ENCODE results near the gene HERC2. TPM values are rescaled to one million over a fixed set of nuclear protein-coding genes. Genes with fewer than 3 reads are reported as not detected.

HERC2 gene
- total RNA-seq, 1 experiment from 2014 or later: 69.2 TPM

DNA sequence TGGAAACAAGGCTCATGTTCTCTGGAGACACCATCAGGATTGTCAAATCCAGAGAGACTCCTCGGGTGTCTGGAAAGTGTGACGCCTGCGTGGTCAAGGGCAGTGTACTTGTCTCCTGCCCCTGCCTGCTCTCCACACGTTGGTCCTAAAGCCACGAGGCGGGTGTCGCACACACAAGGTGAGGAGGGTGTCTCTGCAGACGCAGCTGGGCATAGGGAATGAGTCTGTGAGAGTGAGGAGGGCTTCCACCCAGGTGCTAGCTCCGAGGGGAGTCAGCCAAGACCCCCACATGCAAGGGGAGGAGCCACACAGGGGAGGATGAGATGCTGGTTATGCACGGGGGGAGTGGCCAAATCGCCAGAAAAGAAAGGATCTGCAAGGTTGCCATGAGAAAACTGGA is 194.9 kb downstream of the HERC2 start:
- no peaks in the 10 kb centered on the region for H3K9me3 Mint-ChIP-seq
- WGBS (ENCODE audit: extremely low coverage, insufficient read length, low lambda C conversion rate): no CpG with 5 or more reads among the region's 11 CpGs
- TF ChIP-seq, protein P1, sequence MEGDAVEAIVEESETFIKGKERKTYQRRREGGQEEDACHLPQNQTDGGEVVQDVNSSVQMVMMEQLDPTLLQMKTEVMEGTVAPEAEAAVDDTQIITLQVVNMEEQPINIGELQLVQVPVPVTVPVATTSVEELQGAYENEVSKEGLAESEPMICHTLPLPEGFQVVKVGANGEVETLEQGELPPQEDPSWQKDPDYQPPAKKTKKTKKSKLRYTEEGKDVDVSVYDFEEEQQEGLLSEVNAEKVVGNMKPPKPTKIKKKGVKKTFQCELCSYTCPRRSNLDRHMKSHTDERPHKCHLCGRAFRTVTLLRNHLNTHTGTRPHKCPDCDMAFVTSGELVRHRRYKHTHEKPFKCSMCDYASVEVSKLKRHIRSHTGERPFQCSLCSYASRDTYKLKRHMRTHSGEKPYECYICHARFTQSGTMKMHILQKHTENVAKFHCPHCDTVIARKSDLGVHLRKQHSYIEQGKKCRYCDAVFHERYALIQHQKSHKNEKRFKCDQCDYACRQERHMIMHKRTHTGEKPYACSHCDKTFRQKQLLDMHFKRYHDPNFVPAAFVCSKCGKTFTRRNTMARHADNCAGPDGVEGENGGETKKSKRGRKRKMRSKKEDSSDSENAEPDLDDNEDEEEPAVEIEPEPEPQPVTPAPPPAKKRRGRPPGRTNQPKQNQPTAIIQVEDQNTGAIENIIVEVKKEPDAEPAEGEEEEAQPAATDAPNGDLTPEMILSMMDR (conservative IDR thresholded peaks at IDR 0.05): no peak

More for the DNA sequence above, 194.9 kb downstream of the HERC2 start:
- Histone ChIP-seq H4K20me1 (ENCODE audit: control insufficient read depth, insufficient read depth, insufficient read length) (no peaks in the 10 kb centered on the region), H3K23me2 (ENCODE audit: insufficient read length, low read depth, low read length, poor library complexity, severe bottlenecking) (no peaks in the 10 kb centered on the region), H3K27me3 (ENCODE audit: insufficient read depth, low read length) (no peaks in the 10 kb centered on the region), H3K9me3 (ENCODE audit: control insufficient read depth, low read depth, low read length) (no peaks in the 10 kb centered on the region), H3K9ac (ENCODE audit: extremely low read depth, insufficient read length, low read length) (no peak overlapping the region), H3K4me2 (ENCODE audit: insufficient read depth, insufficient read length, low read length) (no peak overlapping the region), H3K79me1 (ENCODE audit: insufficient read depth, low read depth, low read length, poor library complexity, severe bottlenecking) (no peaks in the 10 kb centered on the region), H3K23ac (ENCODE audit: insufficient read length, low read depth, low read length) (no peak overlapping the region), H2BK20ac (ENCODE audit: low read depth, low read length, poor library complexity, severe bottlenecking) (no peak overlapping the region), H2BK120ac (ENCODE audit: low read depth, low read length, poor library complexity, severe bottlenecking) (no peak overlapping the region), H3K18ac (ENCODE audit: insufficient read length, low read depth, low read length) (no peak overlapping the region), H3K4me1 (ENCODE audit: insufficient read depth, low read length) (no peaks in the 10 kb centered on the region), H2AFZ (ENCODE audit: low read length) (no peak overlapping the region), H3K56ac (ENCODE audit: insufficient read length, low read depth, low read length) (no peak overlapping the region), H2BK5ac (ENCODE audit: insufficient read length, low read length) (no peak overlapping the region), H4K91ac (ENCODE audit: insufficient read length, low read depth, low read length) (no peak overlapping the region), H4K8ac (replicated peaks; ENCODE audit: insufficient read length, low read depth, low read length) (no peak overlapping the region), H4K5ac (ENCODE audit: insufficient read length, low read depth, low read length) (no peak overlapping the region), H3T11ph (ENCODE audit: low read length) (no peak overlapping the region), H2BK15ac (ENCODE audit: low read depth, low read length) (no peak overlapping the region), H2BK12ac (ENCODE audit: insufficient read length, low read depth, low read length) (no peak overlapping the region), H3K14ac (ENCODE audit: insufficient read depth, low read length) (no peak overlapping the region), H3K4ac (ENCODE audit: low read depth, low read length) (no peak overlapping the region), H2AK5ac (ENCODE audit: insufficient read length, low read length) (no peak overlapping the region), H3K27ac (ENCODE audit: insufficient read length, low read depth, low read length) (no peak overlapping the region), H3K79me2 (ENCODE audit: insufficient read depth, low read length) (no peaks in the 10 kb centered on the region)
- Mint-ChIP-seq H3K27ac (peak overlapping the region in 2 of 3 experiments; percentile 76 to 92; a peak in 4 of 7 replicates), H3K4me1 (no peaks in the 10 kb centered on the region), H3K4me3 (no peak overlapping the region), H3K27me3 (ENCODE audit: low read depth) (no peaks in the 10 kb centered on the region), H3K36me3 (ENCODE audit: insufficient read depth in 1 of 3, low read depth in 3 of 3) (peaks cover 50 to 67% (median 52%) of the 10 kb centered on the region in 3 experiments)
- DNase-seq: no peak

Measured in H9 (cell line).